CD4-positive, alpha-beta memory T cell (primary cell): ENCODE data around the gene ARL6. TPM values are rescaled to one million over a fixed set of nuclear protein-coding genes. Genes with fewer than 3 reads are reported as not detected.

Source experiments
- CTCF ChIA-PET: fragments of 350-600 bp; sonication (Branson Sonifier 250); formaldehyde crosslinking; loops from one replicate; lab custom pipeline; 2021; ENCODE audit warnings: inconsistent platforms; ENCODE audit not compliant: partially characterized antibody; lab: Charles Lee
- POLR2A ChIA-PET: fragments of 350-600 bp; sonication (Branson Sonifier 250); formaldehyde crosslinking; loops from one replicate; lab custom pipeline; 2021; ENCODE audit not compliant: partially characterized antibody; lab: Charles Lee
- DNase-seq, 5 donors: peaks; one replicate each; pipeline versions ENCODE4 v3.0.0 to v3.0.0-alpha.2; 2020 to 2022; ENCODE audit warnings: mixed read lengths in 1 of 5
- H3K27ac ChIP-seq: one replicate; pipeline ENCODE4 v1.7.0; 2013; ENCODE audit warnings: low read depth, low read length
- H3K27me3 ChIP-seq: 2 replicates; pipeline ENCODE4 v1.7.0; 2013; ENCODE audit warnings: mild to moderate bottlenecking, low read length, moderate library complexity; ENCODE audit not compliant: insufficient read depth
- H3K36me3 ChIP-seq: 2 replicates; pipeline ENCODE4 v1.7.0; 2013; ENCODE audit warnings: mild to moderate bottlenecking, low read length, moderate library complexity; ENCODE audit not compliant: insufficient read depth
- H3K4me1 ChIP-seq: 2 replicates; pipeline ENCODE4 v1.7.0; 2013; ENCODE audit warnings: mild to moderate bottlenecking, low read length, moderate library complexity; ENCODE audit not compliant: insufficient read depth
- H3K4me3 ChIP-seq, 2 donors: one replicate each; pipeline ENCODE4 v1.7.0; 2013; ENCODE audit warnings: low read length in 2 of 2, mild to moderate bottlenecking in 1 of 2
- H3K9me3 ChIP-seq, 2 donors: one replicate each; pipeline ENCODE4 v1.7.0; 2013; ENCODE audit warnings: low read length in 2 of 2, control low read depth in 1 of 2; ENCODE audit not compliant: control insufficient read depth in 1 of 2
- H3K27ac Mint-ChIP-seq, 7 donors: one replicate each; pipeline ENCODE4 v1.8.0; 2020 to 2021; ENCODE audit warnings: mixed read lengths in 7 of 7, mild to moderate bottlenecking in 6 of 7, inconsistent platforms in 3 of 7, moderate library complexity in 3 of 7
- H3K27me3 Mint-ChIP-seq, 2 donors: one replicate each; pipeline ENCODE4 v1.8.0; 2020 to 2021; ENCODE audit warnings: mixed read lengths in 2 of 2
- H3K36me3 Mint-ChIP-seq, 2 donors: one replicate each; pipeline ENCODE4 v1.8.0; 2020 to 2021; ENCODE audit warnings: mixed read lengths in 2 of 2, inconsistent platforms in 1 of 2, mild to moderate bottlenecking in 1 of 2
- H3K4me1 Mint-ChIP-seq, 4 donors: one replicate each; pipeline ENCODE4 v1.8.0; 2020 to 2021; ENCODE audit warnings: mixed read lengths in 4 of 4, mild to moderate bottlenecking in 1 of 4
- H3K4me3 Mint-ChIP-seq, 8 donors: one replicate each; pipeline ENCODE4 v1.8.0; 2020 to 2021; ENCODE audit warnings: mixed read lengths in 8 of 8, mild to moderate bottlenecking in 7 of 8, moderate library complexity in 6 of 8, inconsistent platforms in 3 of 8
- H3K9me3 Mint-ChIP-seq, 8 donors: one replicate each; pipeline ENCODE4 v1.8.0; 2020 to 2021; ENCODE audit warnings: mixed read lengths in 8 of 8, mild to moderate bottlenecking in 5 of 8, inconsistent platforms in 3 of 8, moderate library complexity in 1 of 8
- intact Hi-C: fragments of 100-400 bp; cut with micrococcal nuclease; formaldehyde crosslinking; loops from one replicate; pipeline ENCODE4 v1.15.1; 2023
- polyA plus RNA-seq, 2 donors: library from polyadenylated mRNA; unstranded; fragments of 300-500 nt; fragmentation: Illumina TruSeq; gene quantifications; one replicate each; pipeline ENCODE4 v1.2.3, GENCODE V29; 2021
- total RNA-seq, 2 experiments: library from RNA; stranded (reverse); gene quantifications; one replicate each; pipeline ENCODE4 v1.2.3, GENCODE V29; 2021

The ARL6 gene
- 1 to 10 TPM; 3.7 to 6.4 TPM for total RNA-seq
- 1 to 10 TPM; 3.8 to 4.9 TPM for polyA plus RNA-seq

GRCh38 chr3:97764407-97765238, at the start of gene ARL6:
Gene ARL6, plus strand, starts transcription at chr3:97764758. Its CDS starts 3,350 bp downstream, at chr3:97768108.
- H3K4me3 ChIP-seq: peak within 1 kb of the TSS; percentile 84
- peak within 1 kb of the TSS; percentile 93 to 98 (median 95) for H3K27ac Mint-ChIP-seq
- H3K27me3 ChIP-seq: no peaks in the 10 kb centered on the region
- no peaks in the 10 kb centered on the region for H3K36me3 ChIP-seq
- ChIA-PET CTCF (interaction anchor here (0.8 to 1.6 kb wide), 7 partner anchors 8 to 261 kb away, joined by 3 to 6 read pairs (median 5); partner anchors contain the start of gene CRYBG3), POLR2A (interaction anchor here (0.7 to 1.7 kb wide), 5 partner anchors 8 to 207 kb away, joined by 3 to 16 read pairs (median 4); partner anchors contain the start of genes CRYBG3 and RIOX2)
- peaks cover 24% of the 10 kb centered on the region for H3K4me1 ChIP-seq
- H3K4me3 Mint-ChIP-seq: peak within 1 kb of the TSS; percentile 97 to 99 (median 98)
- no peaks in the 10 kb centered on the region for H3K9me3 ChIP-seq
- H3K27me3 Mint-ChIP-seq: no peaks in the 10 kb centered on the region
- H3K4me1 Mint-ChIP-seq: peaks cover 11 to 32% (median 23%) of the 10 kb centered on the region in 4 donors
- H3K27ac ChIP-seq: peak within 1 kb of the TSS; percentile 73
- intact Hi-C loops: loop anchor here (1.0 to 5.0 kb wide), 4 partner anchors 57 to 1138 kb away; partner anchors contain the start of genes CPOX and DCBLD2
- H3K9me3 Mint-ChIP-seq: no peaks in the 10 kb centered on the region
- peak; percentile 71 to 80 (median 75) for DNase-seq
- H3K36me3 Mint-ChIP-seq: peaks cover 7 to 12% of the 10 kb centered on the region in 2 donors

- Mint-ChIP-seq H3K36me3 (no peaks in the 10 kb centered on the region), H3K27ac (no peak overlapping the region), H3K27me3 (peaks cover 1 to 7% of the 10 kb centered on the region in 2 donors), H3K4me3 (peak overlapping the region in 4 of 8 donors; percentile 8 to 70 (median 34)), H3K9me3 (no peaks in the 10 kb centered on the region), H3K4me1 (no peaks in the 10 kb centered on the region)
- H3K27ac ChIP-seq: no peak overlapping the region
- no peaks in the 10 kb centered on the region for H3K4me1 ChIP-seq
- CTCF ChIA-PET: interaction anchor here (0.8 to 3.3 kb wide), 20 partner anchors 9 to 550 kb away, joined by 3 to 22 read pairs (median 4); partner anchors contain the start of gene ARL6
- DNase-seq: peak; percentile 49 to 61 (median 52)
- POLR2A ChIA-PET: no interaction called here
- intact Hi-C loops: loop anchor here (2.0 kb wide), 1 partner anchor 304 kb away; no protein-coding TSS in a partner anchor
- no peak overlapping the region for H3K4me3 ChIP-seq
- no peaks in the 10 kb centered on the region for H3K27me3 ChIP-seq
- H3K9me3 ChIP-seq: no peaks in the 10 kb centered on the region
- no peaks in the 10 kb centered on the region for H3K36me3 ChIP-seq
Observed at GRCh38 chr3:97719156-97719821, 45.3 kb upstream of the ARL6 start.

DNA sequence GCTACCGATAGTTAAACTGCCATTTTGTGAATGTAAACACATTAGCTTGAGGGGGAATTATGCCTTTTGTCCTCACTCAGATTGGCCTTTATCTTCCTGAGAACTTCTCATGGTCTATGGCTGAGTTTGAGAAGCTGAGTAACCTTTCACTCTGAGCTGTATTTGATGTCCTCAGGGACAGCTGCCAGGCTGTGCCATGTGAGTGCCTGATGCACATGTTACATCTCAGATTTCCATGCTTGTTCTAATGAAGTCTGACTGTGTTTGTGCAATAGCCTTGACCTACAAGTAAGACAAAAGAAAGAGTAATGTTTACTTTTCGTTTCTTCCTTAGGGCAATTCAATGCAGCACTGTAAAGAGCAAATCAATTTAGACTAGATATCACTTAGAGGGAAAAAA, 44.1 kb upstream of the ARL6 start:
- no peaks in the 10 kb centered on the region for H3K36me3 ChIP-seq
- Mint-ChIP-seq H3K9me3 (no peaks in the 10 kb centered on the region), H3K27ac (no peak overlapping the region), H3K27me3 (peaks cover 1 to 9% of the 10 kb centered on the region in 2 donors), H3K36me3 (no peaks in the 10 kb centered on the region), H3K4me3 (no peak overlapping the region), H3K4me1 (no peaks in the 10 kb centered on the region)
- no peak for DNase-seq
- no peak overlapping the region for H3K27ac ChIP-seq
- H3K4me3 ChIP-seq: no peak overlapping the region
- H3K9me3 ChIP-seq: no peaks in the 10 kb centered on the region
- ChIA-PET CTCF (interaction anchor here (0.6 to 3.3 kb wide), 11 partner anchors 8 to 1447 kb away, joined by 3 to 22 read pairs (median 4); partner anchors contain the start of gene ARL6), POLR2A (no interaction called here)
- H3K4me1 ChIP-seq: no peaks in the 10 kb centered on the region
- H3K27me3 ChIP-seq: no peaks in the 10 kb centered on the region
- intact Hi-C loops: no loop called here

DNA sequence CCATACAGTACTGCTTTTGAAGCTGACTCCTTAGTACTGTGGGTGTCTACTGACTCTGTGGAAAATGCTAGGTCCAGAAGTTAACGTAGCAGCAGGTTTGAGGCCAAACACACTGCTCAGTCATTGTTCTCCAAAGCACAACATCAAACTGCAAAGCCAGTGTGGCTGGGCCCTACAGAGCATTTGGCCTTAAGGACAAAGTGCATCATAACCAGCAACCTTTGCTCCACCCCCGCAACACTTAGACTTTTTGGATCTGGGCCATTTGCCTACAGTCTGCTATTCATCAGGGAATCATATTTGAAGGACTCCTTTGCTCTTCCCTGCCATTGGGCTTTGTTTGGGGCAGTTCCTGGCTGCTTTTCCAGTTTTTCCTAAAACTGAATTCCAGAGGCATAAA, 43.1 kb upstream of the ARL6 start:
- no peak for DNase-seq
- Histone ChIP-seq H3K27me3 (no peaks in the 10 kb centered on the region), H3K27ac (no peak overlapping the region), H3K36me3 (no peaks in the 10 kb centered on the region), H3K9me3 (no peaks in the 10 kb centered on the region), H3K4me3 (no peak overlapping the region), H3K4me1 (no peaks in the 10 kb centered on the region)
- ChIA-PET POLR2A (no interaction called here), CTCF (no interaction called here)
- Mint-ChIP-seq H3K4me1 (no peaks in the 10 kb centered on the region), H3K9me3 (no peaks in the 10 kb centered on the region), H3K27ac (no peak overlapping the region), H3K4me3 (no peak overlapping the region), H3K27me3 (peaks cover 1 to 9% of the 10 kb centered on the region in 2 donors), H3K36me3 (no peaks in the 10 kb centered on the region)
- intact Hi-C loops: no loop called here

DNA sequence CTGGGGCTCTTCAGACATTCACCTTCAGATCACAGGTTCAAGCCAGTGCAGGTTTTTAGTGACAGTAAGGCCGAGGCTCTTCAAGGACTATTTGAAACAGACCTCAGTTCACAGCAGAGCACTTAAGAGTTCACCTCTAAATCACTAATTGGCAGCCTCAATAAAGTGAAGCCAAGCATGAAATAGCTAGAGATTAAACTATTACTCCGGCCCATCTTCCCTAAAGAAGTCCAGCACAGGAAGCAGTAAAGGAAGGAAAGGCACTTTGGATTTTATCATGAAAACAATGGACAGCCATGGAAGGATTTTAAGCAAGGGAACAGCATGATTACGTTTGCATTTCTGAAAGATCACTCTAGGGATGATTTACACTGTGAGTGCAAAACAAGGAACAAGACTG, 27.6 kb upstream of the ARL6 start:
- H3K4me3 ChIP-seq: no peak overlapping the region
- POLR2A ChIA-PET: no interaction called here
- Mint-ChIP-seq H3K9me3 (peaks cover 0 to 2% (median 0%) of the 10 kb centered on the region in 8 donors), H3K4me3 (no peak overlapping the region), H3K27me3 (peaks cover 3 to 14% of the 10 kb centered on the region in 2 donors), H3K27ac (no peak overlapping the region), H3K36me3 (no peaks in the 10 kb centered on the region), H3K4me1 (peaks cover 0 to 1% (median 0%) of the 10 kb centered on the region in 4 donors)
- no peaks in the 10 kb centered on the region for H3K9me3 ChIP-seq
- H3K36me3 ChIP-seq: no peaks in the 10 kb centered on the region
- H3K27me3 ChIP-seq: no peaks in the 10 kb centered on the region
- CTCF ChIA-PET: interaction anchor here (1.2 to 1.3 kb wide), 2 partner anchors 11 to 17 kb away, joined by 3 read pairs; no protein-coding TSS in a partner anchor
- H3K27ac ChIP-seq: no peak overlapping the region
- no peaks in the 10 kb centered on the region for H3K4me1 ChIP-seq
- intact Hi-C loops: no loop called here
- no peak for DNase-seq

DNA sequence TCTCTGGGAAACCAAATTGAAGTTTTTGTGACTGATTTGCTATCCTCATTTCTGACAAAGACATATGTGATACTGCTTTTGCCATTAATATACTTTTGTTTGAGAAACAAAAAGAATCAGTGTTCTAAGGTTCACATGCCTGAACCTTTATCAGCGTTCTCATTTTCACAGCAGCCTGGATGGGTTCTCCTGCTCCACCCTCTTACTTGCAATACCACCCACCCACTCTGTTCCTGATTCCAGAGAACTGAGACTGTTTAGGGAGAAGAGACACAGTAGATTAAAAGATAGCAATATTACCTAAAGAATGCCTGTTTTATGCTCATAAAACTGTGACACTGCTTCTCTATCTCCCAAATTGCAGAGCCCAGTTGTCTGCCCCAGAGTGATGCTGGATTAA, 25.8 kb upstream of the ARL6 start:
- H3K9me3 ChIP-seq: no peaks in the 10 kb centered on the region
- H3K36me3 ChIP-seq: no peaks in the 10 kb centered on the region
- H3K4me1 ChIP-seq: no peaks in the 10 kb centered on the region
- H3K27me3 Mint-ChIP-seq: peaks cover 0 to 12% of the 10 kb centered on the region in 2 donors
- no peak for DNase-seq
- ChIA-PET POLR2A (no interaction called here), CTCF (interaction anchor here (0.8 to 0.9 kb wide), 2 partner anchors 11 to 20 kb away, joined by 3 read pairs; no protein-coding TSS in a partner anchor)
- H3K27ac Mint-ChIP-seq: no peak overlapping the region
- H3K4me1 Mint-ChIP-seq: peaks cover 0 to 1% (median 0%) of the 10 kb centered on the region in 4 donors
- H3K27me3 ChIP-seq: no peaks in the 10 kb centered on the region
- H3K4me3 Mint-ChIP-seq: no peak overlapping the region
- H3K36me3 Mint-ChIP-seq: no peaks in the 10 kb centered on the region
- H3K4me3 ChIP-seq: no peak overlapping the region
- H3K9me3 Mint-ChIP-seq: no peaks in the 10 kb centered on the region
- intact Hi-C loops: no loop called here
- no peak overlapping the region for H3K27ac ChIP-seq

- Mint-ChIP-seq H3K36me3 (no peaks in the 10 kb centered on the region), H3K4me1 (no peaks in the 10 kb centered on the region), H3K27me3 (peaks cover 0 to 10% of the 10 kb centered on the region in 2 donors), H3K27ac (no peak overlapping the region), H3K9me3 (peaks cover 0 to 2% (median 0%) of the 10 kb centered on the region in 8 donors), H3K4me3 (no peak overlapping the region)
- DNase-seq: no peak
- H3K36me3 ChIP-seq: no peaks in the 10 kb centered on the region
- CTCF ChIA-PET: no interaction called here
- no peaks in the 10 kb centered on the region for H3K4me1 ChIP-seq
- intact Hi-C loops: no loop called here
- no peak overlapping the region for H3K27ac ChIP-seq
- POLR2A ChIA-PET: no interaction called here
- no peak overlapping the region for H3K4me3 ChIP-seq
- H3K27me3 ChIP-seq: no peaks in the 10 kb centered on the region
- H3K9me3 ChIP-seq: no peaks in the 10 kb centered on the region
Observed at GRCh38 chr3:97742036-97742435, 22.5 kb upstream of the ARL6 start.
